ENCODE data around the gene TBX1. TPM values are rescaled to one million over a fixed set of nuclear protein-coding genes. Genes with fewer than 3 reads are reported as not detected.
A peak's percentile ranks its signal among the peaks of the same experiment; 100 is the strongest.

TBX1 gene
- total RNA-seq, 1 experiment from 2014 or later, result 0.74 TPM

DNA sequence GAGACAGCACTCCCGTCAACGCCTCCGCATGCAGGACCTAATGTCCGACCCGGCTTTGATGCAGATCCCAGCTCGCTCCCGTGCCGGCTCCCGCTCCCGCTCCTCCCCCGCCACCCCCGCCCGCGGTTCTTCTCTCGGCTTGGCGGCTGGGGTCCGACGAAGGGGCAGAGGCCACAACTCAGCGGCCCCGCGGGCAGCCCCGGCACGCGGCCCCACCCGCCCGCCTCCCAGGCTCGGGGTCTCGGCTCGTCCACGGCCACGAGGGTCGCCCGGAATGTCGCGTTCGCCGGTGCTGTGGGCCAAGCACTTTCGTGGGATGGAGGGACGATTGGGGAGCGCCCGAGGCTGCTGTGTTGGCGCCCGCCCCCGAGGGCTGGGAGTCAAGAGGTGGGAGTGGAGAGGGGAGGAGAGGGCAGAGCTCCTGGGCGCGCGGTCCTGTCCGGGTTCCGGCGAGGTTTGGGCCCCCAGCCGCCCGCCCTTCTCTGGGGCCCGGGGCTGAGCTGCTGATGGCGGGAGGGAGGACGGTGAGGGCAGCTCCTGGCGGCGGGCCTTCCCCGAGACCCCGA is 5.3 kb upstream of the TBX1 start:
- Histone ChIP-seq H3K4me3 (no peak overlapping the region), H3K4me2 (no peak overlapping the region), H3K36me3 (ENCODE audit: low read depth) (no peaks in the 10 kb centered on the region), H3K9me3 (ENCODE audit: insufficient read depth, low read depth) (no peaks in the 10 kb centered on the region), H3K79me2 (ENCODE audit: low read depth) (no peaks in the 10 kb centered on the region), H3K9me2 (ENCODE audit: insufficient read depth) (no peaks in the 10 kb centered on the region), H3K27me3 (ENCODE audit: insufficient read depth, low read depth) (peaks cover 14% of the 10 kb centered on the region), H4K20me1 (ENCODE audit: insufficient read depth) (no peaks in the 10 kb centered on the region), H3K4me1 (replicated peaks; ENCODE audit: insufficient read depth) (peaks cover 10% of the 10 kb centered on the region), H3K27ac (no peak overlapping the region), H3F3A (ENCODE audit: insufficient read depth, low read depth) (no peaks in the 10 kb centered on the region; the same call in 1 of the 2 replicates), H2AFZ (no peak overlapping the region)
- no peak for DNase-seq
- ChIA-PET POLR2A (ENCODE audit: unreplicated experiment) (no interaction called here), CTCF (no interaction called here)
- TF ChIP-seq, protein P1, sequence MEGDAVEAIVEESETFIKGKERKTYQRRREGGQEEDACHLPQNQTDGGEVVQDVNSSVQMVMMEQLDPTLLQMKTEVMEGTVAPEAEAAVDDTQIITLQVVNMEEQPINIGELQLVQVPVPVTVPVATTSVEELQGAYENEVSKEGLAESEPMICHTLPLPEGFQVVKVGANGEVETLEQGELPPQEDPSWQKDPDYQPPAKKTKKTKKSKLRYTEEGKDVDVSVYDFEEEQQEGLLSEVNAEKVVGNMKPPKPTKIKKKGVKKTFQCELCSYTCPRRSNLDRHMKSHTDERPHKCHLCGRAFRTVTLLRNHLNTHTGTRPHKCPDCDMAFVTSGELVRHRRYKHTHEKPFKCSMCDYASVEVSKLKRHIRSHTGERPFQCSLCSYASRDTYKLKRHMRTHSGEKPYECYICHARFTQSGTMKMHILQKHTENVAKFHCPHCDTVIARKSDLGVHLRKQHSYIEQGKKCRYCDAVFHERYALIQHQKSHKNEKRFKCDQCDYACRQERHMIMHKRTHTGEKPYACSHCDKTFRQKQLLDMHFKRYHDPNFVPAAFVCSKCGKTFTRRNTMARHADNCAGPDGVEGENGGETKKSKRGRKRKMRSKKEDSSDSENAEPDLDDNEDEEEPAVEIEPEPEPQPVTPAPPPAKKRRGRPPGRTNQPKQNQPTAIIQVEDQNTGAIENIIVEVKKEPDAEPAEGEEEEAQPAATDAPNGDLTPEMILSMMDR (conservative IDR thresholded peaks at IDR 0.05), result no peak
- TF ChIP-seq EZH2 (IDR thresholded peaks at IDR 0.05; ENCODE audit: low read depth), result no peak
- intact Hi-C loops (cut with micrococcal nuclease; ENCODE audit: unreplicated experiment), result no loop called here
- no TSS peak for BruUV-seq (replicated peaks)

DNA sequence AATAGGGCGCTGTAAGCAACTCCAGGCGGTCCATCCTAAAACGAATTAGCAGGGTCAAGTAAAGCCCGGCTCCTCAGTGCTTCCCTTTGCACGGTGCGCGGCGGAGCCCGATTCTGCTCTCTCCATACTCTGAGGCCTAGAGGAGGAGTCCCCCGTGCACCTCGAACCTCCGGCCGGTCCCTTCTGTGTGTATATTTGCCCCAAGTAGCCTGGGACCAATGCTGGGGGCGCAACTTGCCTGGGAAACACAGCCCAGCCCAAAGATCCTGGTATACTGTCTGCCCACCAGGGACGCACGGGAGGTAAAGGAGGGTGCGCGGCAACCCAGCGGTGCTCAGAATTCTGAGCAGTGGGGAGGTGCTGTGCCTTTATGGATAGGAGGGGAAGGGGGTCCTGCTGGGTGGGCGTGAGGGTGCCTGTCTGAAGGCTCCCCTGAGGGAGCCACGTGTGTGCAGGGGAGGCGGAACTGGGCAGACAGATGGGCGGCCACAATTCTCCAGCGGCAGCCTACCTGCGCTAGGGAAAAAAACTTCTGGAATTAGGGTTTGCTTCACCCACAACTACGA is 4.8 kb upstream of the TBX1 start:
- intact Hi-C loops (cut with micrococcal nuclease; ENCODE audit: unreplicated experiment), result no loop called here
- H3K9me3 ChIP-seq (ENCODE audit: insufficient read depth, low read depth), result no peaks in the 10 kb centered on the region
- H3K79me2 ChIP-seq (ENCODE audit: low read depth), result no peaks in the 10 kb centered on the region
- H2AFZ ChIP-seq, result no peak overlapping the region
- H3F3A ChIP-seq (ENCODE audit: insufficient read depth, low read depth), result no peaks in the 10 kb centered on the region; the same call in 1 of the 2 replicates
- ChIA-PET CTCF (no interaction called here), POLR2A (ENCODE audit: unreplicated experiment) (no interaction called here)
- no peak overlapping the region for H3K4me2 ChIP-seq
- no peaks in the 10 kb centered on the region for H3K36me3 ChIP-seq (ENCODE audit: low read depth)
- no peak overlapping the region for H3K4me3 ChIP-seq
- H3K27ac ChIP-seq, result no peak overlapping the region
- TF ChIP-seq, protein P1 (conservative IDR thresholded peaks at IDR 0.05), result no peak
- no peak for TF ChIP-seq EZH2 (IDR thresholded peaks at IDR 0.05; ENCODE audit: low read depth)
- no peaks in the 10 kb centered on the region for H3K9me2 ChIP-seq (ENCODE audit: insufficient read depth)
- no TSS peak for BruUV-seq (replicated peaks)
- DNase-seq, result no peak
- H4K20me1 ChIP-seq (ENCODE audit: insufficient read depth), result no peaks in the 10 kb centered on the region
- peaks cover 14% of the 10 kb centered on the region for H3K27me3 ChIP-seq (ENCODE audit: insufficient read depth, low read depth)
- H3K4me1 ChIP-seq (replicated peaks; ENCODE audit: insufficient read depth), result peaks cover 9% of the 10 kb centered on the region

DNA sequence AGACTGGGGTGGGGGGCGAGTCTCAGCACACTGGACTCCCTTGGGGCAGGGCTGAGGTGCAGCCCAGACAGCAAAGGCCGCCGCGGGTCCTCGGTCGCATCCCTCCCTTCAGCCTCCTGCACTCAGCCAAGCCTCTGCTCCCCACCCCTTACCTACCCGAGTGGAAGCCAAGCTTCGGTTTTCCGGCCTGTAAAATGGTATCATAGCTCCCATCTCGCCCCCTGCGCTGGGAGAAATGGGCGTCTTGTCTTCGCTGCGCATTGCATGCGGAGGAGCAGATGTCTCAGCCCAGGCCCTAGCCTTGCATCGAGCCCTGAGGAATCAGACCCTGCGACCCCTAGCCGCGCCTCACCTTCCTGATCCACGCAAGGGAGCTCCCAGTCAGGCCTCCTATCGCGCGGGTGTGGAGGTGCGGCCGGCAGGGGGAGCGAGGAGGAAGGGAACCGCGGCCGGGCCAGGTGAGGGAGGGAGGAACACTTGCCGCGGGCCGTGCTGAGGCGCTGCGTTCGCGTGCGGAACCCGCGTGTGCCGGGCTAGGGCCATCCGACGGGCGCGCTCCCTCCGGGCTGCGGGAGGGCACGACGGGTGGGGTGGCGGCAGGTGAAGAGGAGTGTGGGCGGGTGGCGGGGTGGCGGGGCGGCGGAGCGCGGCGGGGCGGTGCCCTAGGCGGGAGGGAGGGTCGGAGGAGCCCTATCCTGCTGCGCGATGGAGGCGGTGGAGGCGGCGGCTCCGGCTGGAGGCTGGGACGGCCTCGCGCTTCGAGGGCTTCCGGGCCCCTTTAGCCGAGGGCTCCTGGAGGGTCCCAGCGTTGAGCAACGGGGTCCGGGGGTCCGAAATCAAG is 4.1 kb upstream of the TBX1 start:
- H3K4me1 ChIP-seq (replicated peaks; ENCODE audit: insufficient read depth), result peaks cover 1% of the 10 kb centered on the region; the same call in 1 of the 2 replicates
- H3K9me2 ChIP-seq (ENCODE audit: insufficient read depth), result no peaks in the 10 kb centered on the region
- H2AFZ ChIP-seq, result no peak overlapping the region
- no peaks in the 10 kb centered on the region for H4K20me1 ChIP-seq (ENCODE audit: insufficient read depth)
- H3K27me3 ChIP-seq (ENCODE audit: insufficient read depth, low read depth), result peaks cover 14% of the 10 kb centered on the region
- no peaks in the 10 kb centered on the region for H3K79me2 ChIP-seq (ENCODE audit: low read depth)
- peak in 1 of 2 experiments; percentile 50 for DNase-seq
- peak overlapping the region; percentile 26; the same call in 1 of the 2 replicates for H3K4me3 ChIP-seq
- CTCF ChIA-PET, result no interaction called here
- no peaks in the 10 kb centered on the region for H3F3A ChIP-seq (ENCODE audit: insufficient read depth, low read depth)
- TF ChIP-seq EZH2 (IDR thresholded peaks at IDR 0.05; ENCODE audit: low read depth), result no peak
- TF ChIP-seq, protein P1 (conservative IDR thresholded peaks at IDR 0.05), result peak; percentile 59
- no TSS peak for BruUV-seq (replicated peaks)
- no peak overlapping the region for H3K27ac ChIP-seq
- no peaks in the 10 kb centered on the region for H3K9me3 ChIP-seq (ENCODE audit: insufficient read depth, low read depth)
- H3K36me3 ChIP-seq (ENCODE audit: low read depth), result no peaks in the 10 kb centered on the region
- H3K4me2 ChIP-seq, result peak overlapping the region; percentile 50
- POLR2A ChIA-PET (ENCODE audit: unreplicated experiment), result no interaction called here
- intact Hi-C loops (cut with micrococcal nuclease; ENCODE audit: unreplicated experiment), result no loop called here
